Epithelial cell of alveolus of lung (primary cell): ENCODE data around the gene CPA1. TPM values are rescaled to one million over a fixed set of nuclear protein-coding genes. Genes with fewer than 3 reads are reported as not detected.

ENCODE experiments used
- total RNA-seq: library from RNA; depleted of rRNA; stranded (reverse); fragments of >200 nt; gene quantifications from 2 replicates; pipeline ENCODE4 v1.2.1, GENCODE V29; 2015

The CPA1 gene
- total RNA-seq, result not detected in 2 replicates

DNA sequence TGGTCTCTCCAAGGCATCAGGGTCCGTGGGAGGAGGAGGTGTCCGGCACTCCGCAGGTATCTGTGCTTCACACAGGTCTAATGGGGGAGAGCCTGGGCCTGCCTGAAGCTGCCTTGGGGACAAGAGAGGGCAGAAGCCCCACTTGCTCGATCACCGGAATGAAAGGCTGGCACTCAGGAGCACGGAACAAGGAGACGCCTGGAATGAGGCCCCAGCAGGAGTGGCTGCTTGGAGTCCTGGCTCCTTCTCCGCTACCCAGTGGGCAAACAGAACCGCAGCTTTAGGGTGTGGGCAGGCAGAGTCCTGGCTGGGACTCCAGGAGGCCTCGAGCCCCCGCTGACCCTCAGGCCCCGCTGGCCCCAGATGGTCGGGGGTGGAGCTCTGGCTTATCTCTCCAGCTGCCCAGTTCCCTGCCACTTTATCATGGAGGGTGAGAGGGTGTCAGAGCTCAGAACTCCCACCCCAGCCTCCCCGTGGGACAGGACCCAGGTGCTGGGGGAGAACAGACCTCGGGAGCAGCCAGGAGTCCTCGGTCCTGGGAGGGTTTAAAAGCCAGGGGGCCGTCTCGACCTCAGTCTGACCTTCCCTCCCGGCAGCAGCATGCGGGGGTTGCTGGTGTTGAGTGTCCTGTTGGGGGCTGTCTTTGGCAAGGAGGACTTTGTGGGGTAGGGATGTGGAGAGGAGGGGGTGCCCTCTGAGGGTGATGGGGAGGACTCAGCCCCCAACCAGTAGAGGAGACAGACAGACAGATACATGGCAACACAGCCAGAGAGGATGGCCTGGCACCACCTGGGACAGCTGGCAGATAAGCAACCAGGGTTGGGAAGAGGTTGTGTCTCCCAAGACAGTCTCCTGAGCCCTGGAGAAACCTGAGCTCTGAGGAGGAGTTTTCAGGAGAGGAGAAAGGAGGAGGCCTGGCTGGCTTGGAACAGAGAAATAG is at the start of gene CPA1:
CPA1 (plus strand) TSS at position 574 of the 940 bp plus-strand sequence; CDS start at position 601, 27 bp downstream.

DNA sequence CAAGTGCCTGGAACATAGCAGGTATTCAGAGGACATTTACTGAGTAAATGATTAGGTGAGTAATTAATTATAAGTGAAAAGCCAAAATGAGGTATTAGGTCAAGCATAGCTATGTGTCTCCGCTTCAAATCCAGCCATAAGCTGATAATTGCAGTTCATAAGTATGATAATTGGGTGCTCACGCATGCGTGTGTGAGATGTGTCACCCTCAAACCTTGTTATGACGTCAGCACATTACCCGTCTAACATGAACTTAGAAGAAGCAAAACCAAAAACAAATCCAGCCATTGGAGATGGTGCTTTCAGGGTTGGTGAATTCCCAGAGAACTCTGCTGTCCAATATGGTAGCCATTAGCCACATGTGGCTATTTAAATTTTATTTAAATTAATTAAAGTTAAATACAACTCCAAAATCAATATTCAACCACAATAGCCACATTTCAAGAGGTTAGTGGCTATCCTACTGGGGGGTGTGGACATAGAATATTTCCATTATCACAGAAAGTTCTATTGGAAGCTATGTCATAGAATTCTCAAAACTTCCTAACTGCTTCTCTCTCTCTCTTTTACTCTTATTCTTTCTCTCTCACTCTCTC is 35.9 kb upstream of the CPA1 start, which contains the start of gene CPA5:
CPA5 (plus strand) TSS at position 546 of the 596 bp plus-strand sequence. CDS start 1,670 bp downstream, outside the sequence.

Other genes starting within 250 kb of the CPA1 start
- 11.6 and 14.5 TPM in 2 replicates for gene TMEM209, start 175.1 kb upstream of the CPA1 start, total RNA-seq
- gene SSMEM1, start 172.6 kb upstream of the CPA1 start, total RNA-seq, result not detected in 2 replicates
- not detected in 2 replicates for gene CPA2, start 113.6 kb upstream of the CPA1 start, total RNA-seq
- gene CPA4, start 87.3 kb upstream of the CPA1 start, total RNA-seq, result 1.8 and 3.1 TPM in 2 replicates
- gene CPA5, start 35.7 kb upstream of the CPA1 start, total RNA-seq, result not detected in 2 replicates
- gene CEP41, start 60.5 kb downstream of the CPA1 start, total RNA-seq, result 24.9 and 26.9 TPM in 2 replicates
- gene MEST, start 111.6 kb downstream of the CPA1 start, total RNA-seq, result 44.7 and 109 TPM in 2 replicates